ENCODE measurements around the gene SPATA31A6.
"Not testable (repeated sequence)": the region's sequence is repeated elsewhere in the genome, so short reads cannot be mapped to it uniquely, and the experiment has no call there.

DNA sequence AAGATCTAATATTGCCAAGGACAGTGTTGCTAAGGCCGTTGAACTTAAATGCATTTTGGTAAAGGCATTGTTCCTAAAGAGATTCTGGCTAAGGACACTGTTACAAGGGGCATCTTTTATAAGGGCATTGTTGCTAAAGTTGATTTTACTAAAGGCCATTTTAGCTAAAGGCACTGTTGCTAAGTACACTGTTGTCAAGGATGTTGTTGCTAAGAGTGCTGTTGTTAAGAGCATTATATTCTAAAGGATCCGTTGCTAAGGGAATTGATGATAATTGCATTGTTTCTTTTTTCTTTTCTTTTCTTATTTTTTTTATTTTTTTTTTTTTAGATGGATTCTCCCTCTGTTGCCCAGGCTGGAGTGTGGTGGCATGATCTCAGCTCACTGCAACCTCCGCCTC lies 53.9 kb downstream of the SPATA31A6 start:
- not testable (repeated sequence) for TF ChIP-seq NFRKB (IDR thresholded peaks at IDR 0.05); SUZ12 (IDR thresholded peaks at IDR 0.05); SP1 (IDR thresholded peaks at IDR 0.05); BHLHE40 (IDR thresholded peaks at IDR 0.05; ENCODE audit: borderline replicate concordance); ZNF384 (IDR thresholded peaks at IDR 0.05); ELF4 (IDR thresholded peaks at IDR 0.05); FOXA1 (IDR thresholded peaks at IDR 0.05); FOXM1 (IDR thresholded peaks at IDR 0.05; ENCODE audit: borderline replicate concordance); FOXK2 (IDR thresholded peaks at IDR 0.05); TARDBP (IDR thresholded peaks at IDR 0.05); ARNT (IDR thresholded peaks at IDR 0.05); CTBP1 (IDR thresholded peaks at IDR 0.05; ENCODE audit: borderline replicate concordance); L3MBTL2 (conservative IDR thresholded peaks at IDR 0.05); PKNOX1 (IDR thresholded peaks at IDR 0.05)
